ENCODE data around the gene MFAP1. TPM values are rescaled to one million over a fixed set of nuclear protein-coding genes. Genes with fewer than 3 reads are reported as not detected.
A peak's percentile ranks its signal among the peaks of the same experiment; 100 is the strongest.

The MFAP1 gene
- polyA plus RNA-seq, 10 donors: 27.6 to 44.1 (median 32.6) TPM

- DNase-seq: no peak
These were observed 35.1 kb downstream of the MFAP1 start for GRCh38 chr15:43789409-43789808.

- DNase-seq: no peak
These were observed 45.5 kb downstream of the MFAP1 start for GRCh38 chr15:43779016-43779415.

- DNase-seq: peak in 2 of 3 donors; percentile 80 to 92
These were observed 47.1 kb downstream of the MFAP1 start for GRCh38 chr15:43777267-43777914.

DNA sequence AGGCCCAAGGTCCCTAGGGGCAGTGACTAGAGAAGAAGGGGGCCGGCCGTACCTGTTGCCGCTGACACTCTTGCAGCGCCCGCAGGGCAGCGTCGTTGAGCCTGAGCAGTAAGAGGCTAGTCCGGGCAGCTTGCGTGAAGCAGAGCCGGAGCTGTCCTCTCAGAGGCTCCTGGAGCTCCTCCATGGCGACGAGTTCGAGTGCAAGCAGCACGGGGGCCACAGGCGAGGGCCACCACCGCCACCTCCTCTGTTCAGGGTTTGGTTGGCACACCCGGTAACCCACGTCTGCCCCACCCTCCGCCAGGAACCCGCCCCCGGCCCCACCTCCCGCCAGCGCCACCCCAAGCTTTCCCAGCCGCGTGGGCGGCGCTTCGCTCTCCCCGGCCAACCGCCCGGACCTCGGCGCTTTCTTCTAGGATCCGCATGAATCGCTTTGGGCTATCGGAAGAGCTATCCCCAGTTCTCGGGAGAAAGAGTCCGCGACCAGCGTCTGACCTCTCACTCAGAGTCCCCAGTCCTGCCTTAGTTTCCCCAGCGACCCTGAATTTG, 47.7 kb downstream of the MFAP1 start, which contains the start of gene ELL3:
Gene ELL3 (minus strand): TSS at position 249 of the 549 bp plus-strand sequence. CDS start 65 bp downstream, at position 184.
- peak in 1 of 3 donors; percentile 82 for DNase-seq

GRCh38 chr15:43776101-43776717, 48.3 kb downstream of the MFAP1 start:
- peak in 1 of 3 donors; percentile 50 for DNase-seq

- DNase-seq: peak in 1 of 3 donors; percentile 39
These were observed 49.0 kb downstream of the MFAP1 start for GRCh38 chr15:43775411-43775965.

DNA sequence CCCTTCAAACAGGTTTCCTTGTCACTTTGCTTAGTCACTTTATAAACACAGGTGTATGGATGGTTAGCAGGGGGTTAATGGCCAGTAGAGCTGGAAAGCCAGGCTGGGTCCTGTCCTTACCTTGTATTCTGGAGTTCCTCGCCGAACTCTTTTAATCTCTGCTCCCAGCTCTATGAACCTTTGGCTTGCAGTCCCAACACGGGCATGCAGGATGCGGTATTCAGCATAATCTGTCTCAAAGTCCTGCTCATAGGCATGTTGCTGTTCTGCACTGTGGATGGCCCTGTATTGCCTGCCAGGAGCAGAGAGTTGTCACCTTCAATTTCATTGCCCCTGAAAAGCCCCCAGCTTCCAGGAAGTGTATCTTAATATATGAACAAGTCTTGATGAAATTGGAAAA, 50.4 kb downstream of the MFAP1 start:
- no peak for DNase-seq

DNA sequence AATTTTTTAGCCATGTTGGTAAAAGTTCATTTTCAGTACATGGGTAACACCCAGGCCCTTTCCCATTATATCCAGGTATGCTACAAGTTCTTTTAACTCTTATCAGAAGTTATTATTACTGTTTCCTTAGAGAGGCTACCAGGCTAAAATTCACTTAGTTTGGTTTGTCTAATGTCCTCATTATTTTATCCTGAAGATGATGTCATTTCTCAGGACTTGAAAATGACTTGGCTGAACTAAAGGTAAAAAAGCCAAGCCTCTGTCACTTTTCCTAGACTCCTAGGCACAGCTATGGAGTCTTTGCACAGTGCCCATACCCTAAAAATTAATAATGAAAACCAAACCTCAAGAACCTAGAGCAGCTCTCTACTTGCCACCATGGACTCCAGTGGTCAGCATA, 51.9 kb downstream of the MFAP1 start:
- DNase-seq: no peak

DNA sequence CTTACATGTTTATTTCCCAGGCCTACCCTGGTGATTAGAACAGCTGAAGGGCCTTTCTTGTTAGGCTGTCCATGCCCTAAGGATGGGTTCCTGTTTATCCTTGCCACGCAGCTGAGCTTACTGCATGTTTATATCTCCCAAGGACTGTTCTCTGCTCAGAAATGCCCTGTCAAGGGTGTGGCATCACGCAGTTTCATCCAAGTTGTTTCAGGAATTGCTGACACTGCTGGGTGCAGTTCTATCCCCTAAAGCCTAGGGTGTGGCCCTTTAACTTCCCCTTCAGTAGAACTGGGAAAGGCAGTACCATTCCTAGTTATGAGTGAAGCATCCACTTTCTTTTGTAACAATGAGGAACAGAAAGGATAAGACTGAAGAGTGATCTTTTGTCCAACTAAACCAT, 52.7 kb downstream of the MFAP1 start:
- no peak for DNase-seq

GRCh38 chr15:43769584-43770228, 54.8 kb downstream of the MFAP1 start:
- DNase-seq: peak in 1 of 3 donors; percentile 67

- no peak for DNase-seq
These were observed 60.6 kb downstream of the MFAP1 start for GRCh38 chr15:43763819-43764446.

- DNase-seq: peak in 1 of 3 donors; percentile 43
These were observed 61.7 kb downstream of the MFAP1 start for GRCh38 chr15:43762824-43763223.

Other genes with a start within 250 kb of the MFAP1 start
- gene PPIP5K1, start 234.5 kb downstream of the MFAP1 start, polyA plus RNA-seq (ENCODE audit: insufficient read length in 10 of 10): 10 to 100 TPM in 1 of 10 donors, 1 to 10 TPM in 9; 5.3 to 10.5 (median 7.8) TPM
- gene CKMT1B, start 230.7 kb downstream of the MFAP1 start, polyA plus RNA-seq (ENCODE audit: insufficient read length in 10 of 10): 1 to 10 TPM in 2 of 10 donors, under 1 TPM in 4, not detected in 4; 0.11 to 1.3 (median 0.24) TPM
- gene STRC, start 205.9 kb downstream of the MFAP1 start, polyA plus RNA-seq (ENCODE audit: insufficient read length in 10 of 10): under 1 TPM; 0.08 to 0.75 (median 0.27) TPM
- gene CATSPER2, start 175.8 kb downstream of the MFAP1 start, polyA plus RNA-seq (ENCODE audit: insufficient read length in 10 of 10): 1 to 10 TPM in 9 of 10 donors, under 1 TPM in 1; 0.72 to 4.7 (median 1.6) TPM
- 1 to 10 TPM in 1 of 10 donors, under 1 TPM in 2, not detected in 7; 0.57 to 1.9 (median 0.77) TPM for gene CKMT1A, start 130.8 kb downstream of the MFAP1 start, polyA plus RNA-seq (ENCODE audit: insufficient read length in 10 of 10)
- 100 to 1,000 TPM; 212 to 365 (median 260) TPM for gene PDIA3, start 78.3 kb downstream of the MFAP1 start, polyA plus RNA-seq (ENCODE audit: insufficient read length in 10 of 10)
- 1 to 10 TPM; 1.3 to 3.7 (median 2.9) TPM for gene ELL3, start 47.7 kb downstream of the MFAP1 start, polyA plus RNA-seq (ENCODE audit: insufficient read length in 10 of 10)
- 100 to 1,000 TPM; 415 to 739 (median 567) TPM for gene SERF2, start 32.4 kb downstream of the MFAP1 start, polyA plus RNA-seq (ENCODE audit: insufficient read length in 10 of 10)
- under 1 TPM in 6 of 10 donors, not detected in 4; 0.28 to 0.83 (median 0.44) TPM for gene SERINC4, start 24.5 kb downstream of the MFAP1 start, polyA plus RNA-seq (ENCODE audit: insufficient read length in 10 of 10)
- 10 to 100 TPM in 8 of 10 donors, 1 to 10 TPM in 2; 6.0 to 19.9 (median 12.3) TPM for gene HYPK, start 24.1 kb downstream of the MFAP1 start, polyA plus RNA-seq (ENCODE audit: insufficient read length in 10 of 10)
- gene WDR76, start 2.3 kb upstream of the MFAP1 start, polyA plus RNA-seq (ENCODE audit: insufficient read length in 10 of 10): 10 to 100 TPM in 3 of 10 donors, 1 to 10 TPM in 7; 5.6 to 13.1 (median 9.1) TPM

All from muscle of back (tissue), 11 donors.